HG03108 (cell line): Measurements from ENCODE around the gene KCNJ4.

Source experiments
- ATAC-seq: cut with Tn5 transposase; IDR thresholded peaks from one replicate; pipeline ENCODE4 v1.9.1; 2021; ENCODE audit warnings: moderate library complexity; ENCODE audit not compliant: unreplicated experiment

KCNJ4 gene

DNA sequence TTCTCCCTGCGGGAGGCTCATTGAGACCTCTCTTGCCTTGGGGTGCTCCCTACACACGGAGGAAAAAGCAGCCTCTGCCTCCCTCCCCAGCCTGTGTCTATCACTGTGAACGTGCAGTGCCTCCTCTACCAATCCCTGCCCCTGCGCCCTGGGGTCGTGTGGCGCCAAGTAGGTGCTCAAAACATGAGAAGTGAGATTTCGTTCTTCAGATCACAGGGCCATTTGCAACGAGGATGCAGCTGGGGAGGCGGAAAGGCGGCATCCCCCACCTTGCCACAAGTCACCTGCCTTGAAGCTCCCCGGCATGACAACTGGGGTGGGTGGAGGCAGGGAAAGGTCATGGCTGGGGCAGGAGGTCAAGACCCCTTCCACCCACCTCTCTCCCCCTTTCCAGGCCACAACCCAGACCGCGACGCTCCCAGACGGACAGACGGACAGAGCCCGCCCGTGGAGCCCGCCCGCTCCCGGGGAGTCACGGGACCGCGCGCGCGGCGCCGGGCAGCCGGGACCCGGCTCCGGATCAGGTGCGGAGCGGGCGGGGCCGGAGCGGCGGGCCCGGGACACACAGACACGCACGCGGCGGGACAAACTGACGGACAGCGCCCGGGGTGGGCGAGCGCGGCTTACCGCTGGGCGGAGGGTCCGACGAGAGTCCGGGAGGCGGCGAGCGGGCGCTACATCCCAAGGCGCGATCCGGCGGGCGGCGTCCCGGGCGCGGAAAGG lies 485 bp downstream of the KCNJ4 start:
- no peak for ATAC-seq

DNA sequence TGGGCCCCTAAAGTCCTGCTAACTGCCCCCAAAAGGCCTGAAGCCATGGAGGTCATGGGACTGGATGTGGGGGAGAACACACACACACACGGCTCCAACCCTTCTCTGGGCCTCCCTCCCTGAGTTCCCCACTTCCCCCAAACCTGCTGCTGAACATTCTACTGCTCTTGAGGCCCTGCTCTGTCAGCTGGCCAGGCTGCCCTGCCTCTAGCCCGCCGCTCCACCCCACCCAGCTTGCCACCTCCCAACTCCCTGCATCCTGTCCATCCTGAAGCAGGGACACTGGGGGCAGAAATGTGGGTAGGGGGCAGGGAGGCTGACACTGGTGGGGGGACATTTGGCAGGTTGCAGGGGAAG lies 1.0 kb downstream of the KCNJ4 start:
- no peak for ATAC-seq

DNA sequence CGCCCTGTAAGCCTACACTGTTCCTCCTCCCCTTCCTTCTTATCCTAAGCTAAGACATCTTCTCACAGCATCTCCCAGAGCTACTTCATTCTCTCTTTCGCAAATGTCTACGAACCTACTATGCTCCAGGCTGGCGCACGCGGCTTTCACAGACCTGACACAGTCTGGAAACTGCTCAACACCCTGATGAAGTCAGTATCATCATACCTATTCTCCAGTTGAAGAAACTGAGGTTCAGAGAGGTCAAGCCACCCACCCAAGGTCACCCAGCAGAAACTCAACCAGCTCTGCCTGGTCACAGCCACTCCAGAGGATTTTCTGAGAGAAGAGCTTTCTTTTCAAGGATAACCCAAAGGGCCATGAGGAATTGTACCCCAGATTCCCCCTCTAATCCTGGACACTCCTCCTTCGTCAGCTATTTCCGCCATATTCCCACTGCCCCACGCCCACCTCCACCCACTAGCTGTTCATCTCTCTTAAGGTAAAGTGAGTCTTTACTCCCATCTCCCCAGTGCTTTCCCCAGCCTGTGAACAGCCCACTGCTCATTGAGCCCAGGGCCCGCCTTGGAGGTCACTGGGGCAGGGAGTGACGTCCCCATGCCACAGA lies 1.8 kb downstream of the KCNJ4 start:
- no peak for ATAC-seq

DNA sequence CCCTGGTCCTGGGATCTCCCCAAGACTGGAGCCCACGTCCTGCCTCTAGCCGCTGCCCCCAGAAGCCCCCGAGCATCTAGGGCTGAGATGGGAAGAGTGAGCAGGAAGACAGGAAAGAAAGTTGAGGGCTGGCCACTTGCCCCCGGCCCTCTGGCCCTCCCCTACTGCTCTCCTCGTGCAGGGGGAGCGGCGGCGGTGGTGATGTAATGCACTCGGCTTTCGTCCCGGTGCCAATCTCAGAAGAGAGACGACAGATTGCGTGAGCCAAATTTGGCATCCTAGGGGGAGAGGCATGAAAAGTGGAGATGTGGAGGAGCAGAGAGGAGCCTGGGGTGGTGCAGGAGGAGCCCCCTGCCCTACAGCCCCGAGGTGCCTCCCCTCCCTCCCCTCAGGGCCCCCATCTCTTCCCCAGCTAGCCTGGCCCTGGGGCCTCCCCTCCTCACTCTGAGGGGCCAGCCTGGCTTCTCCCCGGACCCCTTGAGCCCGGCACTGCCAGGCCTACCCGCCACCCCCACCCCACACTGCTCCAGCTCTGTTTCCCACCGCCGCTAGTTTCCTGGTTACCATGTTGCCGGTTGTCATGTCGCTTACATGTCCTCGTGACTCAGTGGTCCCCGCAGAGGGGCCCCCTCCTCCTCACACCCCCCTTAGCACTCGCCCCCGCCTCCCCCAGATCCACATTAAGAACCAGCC lies 2.5 kb downstream of the KCNJ4 start:
- no peak for ATAC-seq

DNA sequence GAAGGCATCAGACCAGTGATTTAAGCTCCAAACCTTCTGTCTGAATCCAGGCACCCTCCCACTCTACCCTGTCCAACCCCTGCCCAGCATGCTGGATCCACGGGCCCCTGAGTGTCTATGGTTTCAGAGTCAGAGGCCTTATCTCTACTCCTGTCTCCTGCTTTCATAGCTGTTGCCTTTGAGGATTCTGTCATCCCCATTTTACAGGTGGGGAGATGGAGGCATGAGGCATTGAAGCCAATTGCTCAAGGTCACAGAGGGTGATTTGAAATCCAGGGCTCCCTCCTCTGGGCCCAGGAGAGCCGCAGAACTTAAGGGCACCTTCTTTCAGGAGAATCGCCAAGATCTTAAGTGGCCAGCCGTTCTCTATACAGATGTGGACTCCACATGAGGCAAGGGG lies 3.1 kb downstream of the KCNJ4 start:
- no peak for ATAC-seq

DNA sequence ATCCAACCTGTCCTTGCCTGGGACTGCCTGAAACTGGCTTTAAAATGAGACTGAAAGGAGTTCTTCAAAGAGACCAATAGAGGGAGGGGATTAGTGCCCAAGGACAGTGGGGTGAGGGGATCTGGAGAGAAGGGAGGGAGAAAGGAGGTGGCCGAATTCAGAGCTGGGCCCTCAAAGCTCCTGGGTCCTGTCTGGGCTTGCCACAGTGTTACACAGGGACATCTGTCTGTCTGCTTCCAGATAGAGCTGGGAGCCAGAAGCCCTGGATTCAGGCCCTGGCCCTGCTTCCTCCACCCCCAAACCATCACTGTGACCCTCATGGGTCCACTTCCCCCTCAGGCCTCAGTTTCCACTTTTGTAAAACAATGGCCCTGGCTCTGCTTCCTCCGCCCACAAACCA lies 3.6 kb downstream of the KCNJ4 start:
- ATAC-seq = no peak

DNA sequence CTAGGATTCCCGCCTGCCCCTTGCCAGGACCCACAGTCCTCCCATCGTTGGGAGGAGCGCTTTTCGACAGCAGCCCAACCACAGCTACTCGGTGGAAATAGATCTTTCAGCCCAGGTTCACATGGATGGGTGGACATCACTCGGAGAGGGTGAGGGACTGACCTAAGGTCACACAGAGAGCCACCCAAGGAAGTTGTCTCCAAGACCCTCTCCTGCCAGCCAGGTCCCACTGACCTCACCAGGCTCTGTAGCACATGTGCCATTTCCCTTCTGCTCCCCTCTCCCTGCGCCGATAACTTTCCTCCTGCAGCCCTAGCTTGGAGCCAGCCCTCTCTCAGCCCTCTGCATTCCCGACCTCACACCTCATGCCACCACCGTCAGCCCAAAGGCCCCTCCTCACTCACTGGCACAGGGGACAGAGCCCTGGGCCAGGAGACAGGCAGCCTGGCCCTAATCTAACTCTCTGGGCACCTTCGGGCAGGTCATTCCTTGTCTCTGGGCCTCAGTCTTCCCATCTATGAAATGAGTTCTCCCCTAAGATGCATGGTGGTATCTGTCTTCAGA lies 4.7 kb downstream of the KCNJ4 start:
- ATAC-seq = no peak

DNA sequence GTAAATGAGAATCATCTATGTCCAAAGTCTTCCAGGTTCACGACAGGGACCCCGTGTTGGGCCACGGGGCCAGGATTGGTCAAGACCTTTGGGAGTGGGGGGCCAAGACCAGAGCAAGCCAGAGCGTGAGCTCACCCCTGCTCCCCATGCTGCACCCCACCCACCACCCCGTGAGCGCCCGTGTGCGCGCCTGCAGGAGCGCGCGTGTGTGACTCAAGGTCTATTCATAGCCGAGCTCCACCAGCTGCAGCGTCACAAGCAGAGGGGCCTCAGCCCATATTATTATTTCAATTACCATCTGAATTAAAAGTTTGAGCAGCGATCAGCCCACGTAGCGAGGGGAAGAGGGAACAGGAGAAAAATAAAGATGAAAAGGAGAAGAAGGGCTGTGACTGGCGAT lies 5.2 kb downstream of the KCNJ4 start:
- ATAC-seq = no peak

DNA sequence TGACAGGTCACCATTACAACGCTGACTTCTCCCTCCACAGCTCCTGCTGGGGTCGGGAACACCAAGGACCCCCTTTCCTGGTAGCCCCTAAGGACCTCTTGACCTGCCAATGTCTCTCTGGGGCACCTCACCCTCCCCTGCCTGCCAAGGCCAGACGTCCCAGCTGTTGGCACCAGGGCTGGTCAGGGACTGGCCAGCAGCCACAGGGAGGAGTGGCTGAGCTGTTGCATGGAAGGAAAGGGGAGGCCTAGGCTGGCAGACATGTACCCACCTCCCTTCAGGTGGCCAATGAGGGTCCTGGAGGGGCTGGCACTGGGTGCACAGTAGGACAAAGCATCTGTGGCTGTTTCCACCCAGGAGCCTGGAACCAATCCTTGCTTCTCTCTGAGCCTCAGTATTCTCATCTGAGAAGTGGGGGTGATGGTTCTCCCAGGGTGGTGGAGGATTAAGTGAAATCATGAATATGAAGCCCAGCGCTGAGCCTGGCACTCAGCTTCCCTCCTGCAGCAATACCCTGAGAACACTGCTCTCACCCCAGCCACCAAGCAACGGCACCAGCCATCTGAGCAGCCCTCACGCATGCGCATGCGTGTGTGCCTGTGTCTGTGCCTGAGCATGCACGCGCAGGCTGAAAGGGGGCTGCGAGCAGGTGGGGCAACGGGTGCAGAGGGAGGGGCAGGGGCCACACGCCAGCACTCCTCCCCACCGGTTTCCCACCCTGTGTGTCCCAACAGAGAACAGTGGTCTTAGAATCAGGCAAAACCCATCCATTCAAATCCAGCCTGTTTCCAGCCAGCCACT lies 5.9 kb downstream of the KCNJ4 start:
- ATAC-seq = no peak

DNA sequence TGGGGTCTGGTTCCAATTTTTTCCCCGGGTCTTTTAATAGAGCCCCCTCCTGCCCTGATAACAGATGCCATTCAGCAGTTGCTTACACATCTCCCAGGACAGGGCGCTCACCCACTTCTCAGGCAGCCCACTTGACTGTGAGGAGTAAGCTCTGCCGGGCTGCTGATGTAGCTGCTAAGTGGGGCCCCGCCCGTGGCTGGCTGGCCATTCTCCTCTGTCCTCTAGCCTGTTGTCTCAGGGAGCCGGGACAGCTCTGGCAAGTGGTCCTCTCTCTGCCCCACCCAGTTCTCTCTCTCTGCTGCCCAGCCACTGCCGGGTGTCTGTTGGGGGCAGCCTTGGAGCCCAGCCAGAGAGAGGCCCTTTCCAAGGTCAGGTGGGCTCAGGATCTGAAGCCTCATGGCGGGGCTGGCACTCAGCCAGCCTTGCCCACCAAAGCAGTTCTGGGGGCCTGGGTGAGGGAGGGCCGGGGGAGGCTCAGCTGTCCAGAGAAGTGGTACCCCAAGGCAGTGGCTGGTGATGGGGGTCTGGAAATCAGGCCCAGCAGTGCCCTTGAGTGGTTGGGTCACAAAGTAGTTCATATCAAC lies 8.9 kb downstream of the KCNJ4 start:
- ATAC-seq = no peak

DNA sequence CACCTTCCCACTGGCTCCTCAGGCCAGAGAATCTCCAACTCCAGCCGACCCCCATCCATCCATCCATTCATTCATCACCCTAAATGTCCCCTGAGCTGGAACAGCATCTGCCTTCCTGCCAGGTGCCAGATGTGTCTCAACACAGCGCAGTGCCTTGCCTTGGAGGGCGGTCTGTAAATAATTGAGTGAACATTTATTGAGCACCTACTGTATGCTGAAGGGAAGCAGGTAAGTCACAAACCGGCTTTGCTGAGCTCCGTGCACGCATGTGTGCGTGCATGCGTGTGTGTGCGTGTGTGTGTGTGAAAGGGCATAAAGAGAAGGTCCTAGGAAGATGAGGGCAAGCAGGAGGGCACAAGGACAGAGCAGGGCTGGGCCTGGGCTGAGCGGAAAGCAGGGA lies 10.2 kb downstream of the KCNJ4 start:
- no peak for ATAC-seq

DNA sequence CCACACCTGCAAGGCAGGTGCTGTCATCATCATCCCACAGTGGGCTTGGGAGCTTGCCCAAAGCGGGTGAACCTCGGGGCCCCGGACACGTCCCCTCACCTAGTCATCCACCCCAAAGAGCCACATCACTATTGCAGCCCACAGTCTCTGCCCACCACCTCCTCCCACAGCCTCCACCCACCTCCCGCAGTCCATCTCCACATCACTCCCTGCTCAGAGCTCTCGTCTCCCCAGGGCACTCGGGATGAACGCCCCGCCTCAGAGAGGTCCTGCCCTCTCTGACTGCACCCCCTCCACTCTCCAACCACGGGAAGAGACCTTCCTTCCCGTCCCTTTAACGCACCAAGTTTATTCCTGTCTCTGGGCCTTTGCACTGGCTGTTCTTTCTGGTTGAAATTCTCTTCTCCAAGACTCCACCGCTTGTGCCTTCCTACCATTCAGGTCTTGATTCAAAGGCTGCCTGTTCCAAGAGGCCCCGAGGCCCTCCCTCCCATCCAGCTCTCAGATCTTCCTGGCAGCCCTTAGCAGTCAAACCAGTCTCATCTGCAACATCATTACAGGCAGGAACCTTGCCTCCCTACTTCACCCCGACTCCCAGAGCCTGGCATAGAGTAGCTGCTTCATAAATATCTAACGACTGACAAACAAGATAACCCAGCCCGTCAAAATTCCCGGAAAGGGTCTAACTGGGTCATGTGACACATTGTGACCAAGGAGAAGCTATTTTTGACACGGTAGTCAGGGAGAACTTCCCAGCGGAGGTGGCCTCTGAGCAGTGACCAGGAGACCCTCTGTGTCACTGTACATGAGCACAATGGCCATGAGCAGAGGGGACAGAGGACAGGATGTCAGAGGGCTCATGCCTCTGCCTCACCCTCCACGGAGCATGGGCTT lies 11.1 kb downstream of the KCNJ4 start:
- no peak for ATAC-seq

DNA sequence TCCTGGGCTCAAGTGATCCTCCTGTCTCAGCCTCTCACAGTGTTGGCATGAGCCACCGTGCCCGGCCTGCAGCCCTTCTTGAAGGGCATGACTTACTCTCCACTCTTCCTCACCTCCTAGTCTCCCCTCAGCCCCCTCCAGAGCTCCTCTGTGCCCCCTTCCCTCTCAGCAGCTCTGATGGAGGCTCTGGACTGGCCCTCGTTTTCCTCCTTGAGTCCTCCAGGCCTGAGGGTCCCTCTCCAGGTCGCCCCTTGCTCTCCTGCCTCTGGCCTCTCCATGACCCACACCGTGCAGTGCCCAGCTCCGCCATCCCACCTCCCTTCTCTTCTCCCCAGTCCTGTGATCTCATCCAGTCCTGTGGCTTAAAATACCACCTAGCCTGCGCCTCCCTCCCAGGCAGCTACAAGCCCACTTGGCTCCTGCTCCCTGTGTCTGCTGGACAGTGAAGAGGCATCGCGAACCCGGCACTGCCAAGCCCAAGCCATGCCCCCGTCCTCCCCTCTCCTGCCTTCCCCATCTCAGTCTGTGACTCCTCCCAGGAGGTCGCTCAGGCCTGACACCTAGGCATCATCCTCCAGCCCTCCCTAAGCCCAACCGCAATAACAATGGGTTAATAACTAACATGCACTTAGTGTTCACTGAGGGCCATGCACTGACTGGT lies 11.9 kb downstream of the KCNJ4 start:
- ATAC-seq = no peak

DNA sequence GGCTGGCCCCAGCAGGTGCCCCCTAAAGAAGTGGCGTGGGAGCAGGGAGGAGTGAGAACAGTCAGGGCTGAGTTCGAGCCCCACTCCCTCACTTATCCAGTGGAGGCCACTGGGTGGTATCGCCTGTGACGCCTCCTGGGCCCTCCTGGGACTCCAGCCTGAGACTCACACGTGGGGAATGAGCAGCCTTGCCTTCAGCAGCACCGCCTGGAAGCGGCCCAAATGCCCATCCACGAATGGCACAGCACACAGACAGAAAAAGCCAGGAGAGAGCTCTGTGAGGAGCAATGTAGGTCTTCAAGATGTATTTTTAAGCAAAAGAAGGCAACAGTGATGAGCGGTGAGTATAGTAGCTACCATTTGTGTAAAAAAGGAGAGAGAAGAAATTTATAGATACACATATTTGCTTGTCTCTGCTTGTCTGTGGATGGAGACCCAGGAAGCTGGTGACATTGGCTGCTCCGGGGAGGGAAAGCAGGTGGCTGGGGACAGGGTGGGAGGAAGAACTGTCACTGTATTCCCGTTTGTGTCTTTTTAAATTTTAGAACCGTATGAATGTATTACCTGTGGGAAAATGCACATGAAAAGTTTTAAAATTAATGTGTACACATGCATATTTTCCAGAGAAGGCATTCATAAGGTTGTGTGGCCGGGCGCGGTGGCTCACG lies 13.2 kb downstream of the KCNJ4 start:
- no peak for ATAC-seq

DNA sequence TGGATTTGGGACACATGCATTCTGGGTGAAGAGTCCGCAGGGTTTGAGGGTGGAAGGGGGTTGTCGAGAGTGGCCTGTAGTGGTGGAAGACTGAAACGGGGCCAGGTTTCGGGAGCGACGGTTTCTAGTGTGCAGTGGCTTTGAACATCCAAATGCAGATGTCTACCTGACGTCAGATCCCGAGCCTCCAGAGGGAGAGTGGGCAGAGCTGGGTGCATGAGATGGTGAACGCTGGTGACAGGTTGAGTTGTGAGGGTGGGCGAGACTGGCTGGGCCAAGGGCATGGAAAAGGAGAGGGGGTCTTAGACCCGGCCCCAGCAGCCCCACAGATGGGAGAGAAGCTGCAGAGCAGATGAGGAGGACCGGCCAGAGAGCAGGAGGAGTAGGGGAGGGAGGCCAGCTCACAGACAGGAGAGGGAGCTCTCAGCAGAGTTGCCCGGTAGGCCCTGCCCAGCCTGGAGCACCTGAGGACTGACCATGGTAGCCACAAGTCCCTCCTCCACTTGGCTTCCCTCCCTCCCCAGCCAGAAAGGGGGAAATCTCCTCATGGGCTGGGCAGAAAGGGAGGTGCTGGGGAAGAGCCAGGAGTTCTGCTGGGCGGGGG lies 14.2 kb downstream of the KCNJ4 start:
- no peak for ATAC-seq

DNA sequence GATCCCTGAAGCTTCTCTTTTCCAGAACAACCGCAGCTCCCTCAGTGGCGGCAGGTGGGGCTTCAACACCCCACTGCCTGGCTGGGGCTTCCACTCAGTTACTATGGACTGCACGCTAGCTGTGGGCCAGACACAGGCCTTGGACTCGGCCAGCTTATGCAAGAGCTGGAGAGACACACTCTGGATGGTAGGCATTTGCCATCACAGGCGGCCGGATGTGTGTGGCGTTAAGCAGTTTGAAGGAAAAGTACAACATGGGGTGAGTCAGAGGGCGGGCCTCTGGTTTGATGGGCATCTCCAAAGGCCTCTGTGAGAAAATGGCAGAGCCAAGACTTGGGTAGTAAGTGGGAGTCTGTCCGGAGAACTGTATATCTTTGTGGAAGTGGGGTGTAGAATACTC lies 17.6 kb downstream of the KCNJ4 start:
- no peak for ATAC-seq

DNA sequence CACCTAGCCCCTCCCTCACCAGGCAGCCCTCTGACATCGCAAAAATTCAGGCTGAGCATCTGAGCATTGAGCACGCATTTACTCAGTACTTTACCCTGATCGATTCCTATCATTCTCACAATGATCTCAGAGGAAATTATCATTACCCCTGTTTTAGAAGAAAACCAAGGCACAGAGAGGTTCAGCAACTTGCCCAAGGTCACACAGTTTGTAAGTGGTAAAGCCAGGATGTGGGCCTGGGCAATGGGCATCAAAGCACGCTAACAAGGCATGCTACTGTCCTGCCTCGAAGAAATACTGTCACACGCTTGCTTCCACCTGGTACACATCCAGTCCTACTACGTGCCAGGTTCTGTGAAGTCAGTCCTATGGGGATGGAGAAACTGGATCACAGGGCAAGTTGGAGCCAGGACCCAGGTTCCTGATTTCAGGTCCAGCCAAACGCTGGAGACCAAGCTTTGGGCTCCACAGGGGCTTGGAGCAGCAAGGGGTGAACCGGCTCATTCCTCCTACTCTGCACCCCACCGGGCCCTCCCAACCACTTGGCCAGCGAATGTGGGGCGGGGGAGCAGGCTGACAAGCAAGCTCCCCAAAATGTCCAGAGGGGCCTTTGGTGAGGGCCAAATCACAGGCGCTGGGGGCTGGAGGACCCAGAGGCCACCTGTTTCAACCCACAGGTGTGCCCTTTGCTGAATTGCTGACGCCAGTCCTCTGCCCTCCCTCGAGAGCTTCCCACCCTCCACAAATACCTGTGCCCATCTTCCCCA lies 18.2 kb downstream of the KCNJ4 start:
- no peak for ATAC-seq

DNA sequence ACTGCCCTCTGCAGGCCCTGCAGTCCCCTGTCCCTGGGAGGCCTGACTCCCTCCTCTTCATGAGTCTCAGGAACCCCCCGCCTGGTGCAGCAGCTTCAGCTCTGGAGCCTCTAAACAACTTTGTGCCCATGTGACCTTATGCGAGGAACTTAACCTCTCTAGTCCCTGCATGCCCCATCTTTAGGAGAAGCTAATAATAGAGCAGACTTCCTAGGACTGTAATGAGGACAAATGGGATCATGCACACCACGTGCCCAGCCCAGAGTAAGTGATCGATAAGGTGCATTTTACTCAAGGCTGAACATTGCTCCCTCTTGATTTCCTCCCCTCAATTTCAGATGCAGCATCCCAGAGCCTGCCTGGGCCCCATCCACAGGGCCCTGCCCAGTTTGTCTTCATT lies 19.0 kb downstream of the KCNJ4 start:
- no peak for ATAC-seq
